Keratinocyte (primary cell): Measurements from ENCODE around the gene KRTAP10-7. TPM values are rescaled to one million over a fixed set of nuclear protein-coding genes. Genes with fewer than 3 reads are reported as not detected.

Source experiments
- DNase-seq: peaks from one replicate; pipeline ENCODE4 v3.0.0-alpha.2; 2011; ENCODE audit warnings: low read depth, missing footprints, low spot score
- FAIRE-seq: peaks from 2 replicates; lab custom pipeline; 2011; peaks lifted over from hg19 to GRCh38; lab: Jason Lieb, UNC
- H2AFZ ChIP-seq: 2 replicates; pipeline ENCODE4 v1.6.0; 2012; ENCODE audit warnings: low read length, control low read depth, inconsistent platforms; ENCODE audit not compliant: control insufficient read depth
- H3K27ac ChIP-seq: 2 replicates; pipeline ENCODE4 v1.5.1; 2011; ENCODE audit warnings: low read length; ENCODE audit not compliant: control insufficient read depth, insufficient read depth
- H3K27me3 ChIP-seq: 3 replicates; pipeline ENCODE4 v1.6.0; 2011; ENCODE audit warnings: low read length; ENCODE audit not compliant: control insufficient read depth, insufficient read depth; ENCODE audit errors: extremely low read depth
- H3K36me3 ChIP-seq, 2 experiments: 2 replicates in 1 of 2; 3 replicates in 1 of 2; pipeline ENCODE4 v1.5.1; 2011; ENCODE audit warnings: low read length in 2 of 2, mild to moderate bottlenecking in 1 of 2; ENCODE audit not compliant: control insufficient read depth in 2 of 2, insufficient read depth in 2 of 2; ENCODE audit errors: extremely low read depth in 1 of 2
- H3K4me1 ChIP-seq: 3 replicates; pipeline ENCODE4 v1.5.1; 2011; ENCODE audit warnings: low read length; ENCODE audit not compliant: control insufficient read depth, insufficient read depth; ENCODE audit errors: extremely low read depth
- H3K4me2 ChIP-seq: 3 replicates; pipeline ENCODE4 v1.6.0; 2011; ENCODE audit warnings: low read depth, low read length; ENCODE audit not compliant: control insufficient read depth, insufficient read depth; ENCODE audit errors: extremely low read depth
- H3K4me3 ChIP-seq, 3 experiments: fragments of 200-600 bp in 1 of 3; sonication (generic) in 1 of 3; 2 replicates in 2 of 3; 3 replicates in 1 of 3; pipeline ENCODE4 v1.5.1; 2011 to 2016; ENCODE audit warnings: low read length in 3 of 3, mild to moderate bottlenecking in 3 of 3, control low read depth in 2 of 3, inconsistent platforms in 1 of 3, low read depth in 1 of 3, mixed read lengths in 1 of 3, mixed run types in 1 of 3, moderate library complexity in 1 of 3; ENCODE audit not compliant: control insufficient read depth in 2 of 3, insufficient read depth in 2 of 3; ENCODE audit errors: extremely low read depth in 1 of 3
- H3K79me2 ChIP-seq: 2 replicates; pipeline ENCODE4 v1.6.0; 2012; ENCODE audit warnings: low read length; ENCODE audit not compliant: control insufficient read depth, insufficient read depth
- H3K9ac ChIP-seq: 3 replicates; pipeline ENCODE4 v1.6.0; 2011; ENCODE audit warnings: low read length; ENCODE audit not compliant: control insufficient read depth, insufficient read depth; ENCODE audit errors: extremely low read depth
- H3K9me1 ChIP-seq: 3 replicates; pipeline ENCODE4 v1.6.0; 2011; ENCODE audit warnings: low read length; ENCODE audit not compliant: control insufficient read depth, insufficient read depth; ENCODE audit errors: extremely low read depth
- H3K9me3 ChIP-seq: 2 replicates; pipeline ENCODE4 v1.5.1; 2012; ENCODE audit warnings: low read depth, low read length; ENCODE audit not compliant: control insufficient read depth
- H4K20me1 ChIP-seq: 3 replicates; pipeline ENCODE4 v1.6.0; 2011; ENCODE audit warnings: low read length; ENCODE audit not compliant: control insufficient read depth, insufficient read depth; ENCODE audit errors: extremely low read depth
- CTCF ChIP-seq, 3 experiments: IDR thresholded peaks in 1 of 3; conservative IDR thresholded peaks in 1 of 3; optimal IDR thresholded peaks in 1 of 3; 2 replicates in 2 of 3; 3 replicates in 1 of 3; pipeline versions ENCODE3 to v1.5.1; 2011; ENCODE audit warnings: low read length in 3 of 3, mild to moderate bottlenecking in 3 of 3, moderate library complexity in 2 of 3, control low read depth in 1 of 3, inconsistent platforms in 1 of 3; ENCODE audit not compliant: insufficient read depth in 2 of 3; ENCODE audit errors: extremely low read depth in 1 of 3
- EZH2 ChIP-seq: IDR thresholded peaks from one replicate; pipeline ENCODE4 v1.6.1; 2012; ENCODE audit warnings: inconsistent platforms, mild to moderate bottlenecking, low read length, moderate library complexity
- dilution Hi-C: fragments of 300-500 bp; cut with MboI; formaldehyde crosslinking; loops from one replicate; pipeline ENCODE4 v1.7.0; 2020; ENCODE audit warnings: low sequenced_read_pairs; ENCODE audit not compliant: extremely low pct_ligation_motif_present
- polyA plus RNA-seq, 5 experiments: library from polyadenylated mRNA; depleted of rRNA in 3 of 5; stranded (reverse) in 3 of 5; stranded (forward) in 1 of 5; unstranded in 1 of 5; fragments of >200 nt; gene quantifications; 1 replicate in 1 of 5; 2 replicates in 3 of 5; 3 replicates in 1 of 5; pipeline versions ENCODE4 v1.2.1 to v1.2.3, GENCODE V29; 2011 to 2012; ENCODE audit warnings: missing spikeins in 2 of 5, low read depth in 1 of 5, low replicate concordance in 1 of 5

Gene KRTAP10-7
- polyA plus RNA-seq, 1 donor (not counting 4 experiments of a cell fraction or from before 2014, with no cell fraction given) = not detected

DNA sequence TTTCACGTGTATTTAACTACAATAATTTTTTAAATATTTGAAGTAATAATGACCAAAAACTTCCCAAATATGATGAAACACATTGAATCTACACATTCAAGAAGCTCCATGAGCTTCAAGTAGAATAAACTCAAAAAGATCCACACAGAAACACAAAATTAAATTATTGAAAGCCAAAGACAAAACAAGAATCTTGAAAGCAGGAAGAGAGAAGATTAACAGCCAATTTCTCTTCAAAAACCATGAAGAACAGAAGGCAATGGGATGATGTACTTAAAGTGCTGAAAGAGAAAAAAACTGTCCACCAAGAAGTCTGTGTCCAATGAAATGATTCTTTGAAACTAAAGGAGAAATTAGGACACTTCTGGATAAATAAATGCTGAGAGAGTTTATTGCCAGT lies 31.7 kb downstream of the KRTAP10-7 start:
- FAIRE-seq (no peak), DNase-seq (no peak)
- dilution Hi-C loops = no loop called here
- Histone ChIP-seq H3K9me1 (no peaks in the 10 kb centered on the region), H3K9ac (no peak overlapping the region), H3K79me2 (no peaks in the 10 kb centered on the region), H3K27me3 (no peaks in the 10 kb centered on the region), H3K4me2 (no peak overlapping the region), H2AFZ (no peak overlapping the region), H4K20me1 (no peaks in the 10 kb centered on the region), H3K4me1 (no peaks in the 10 kb centered on the region), H3K36me3 (no peaks in the 10 kb centered on the region), H3K9me3 (peaks cover 3% of the 10 kb centered on the region), H3K4me3 (no peak overlapping the region), H3K27ac (no peak overlapping the region)
- TF ChIP-seq EZH2 (no peak), CTCF (optimal IDR thresholded peaks at IDR 0.05 in 1 of 3, IDR thresholded peaks at IDR 0.05 in 1 of 3, conservative IDR thresholded peaks at IDR 0.05 in 1 of 3; ENCODE audit: extremely low read depth in 1 of 3, insufficient read depth in 2 of 3, low read length in 3 of 3) (no peak)

DNA sequence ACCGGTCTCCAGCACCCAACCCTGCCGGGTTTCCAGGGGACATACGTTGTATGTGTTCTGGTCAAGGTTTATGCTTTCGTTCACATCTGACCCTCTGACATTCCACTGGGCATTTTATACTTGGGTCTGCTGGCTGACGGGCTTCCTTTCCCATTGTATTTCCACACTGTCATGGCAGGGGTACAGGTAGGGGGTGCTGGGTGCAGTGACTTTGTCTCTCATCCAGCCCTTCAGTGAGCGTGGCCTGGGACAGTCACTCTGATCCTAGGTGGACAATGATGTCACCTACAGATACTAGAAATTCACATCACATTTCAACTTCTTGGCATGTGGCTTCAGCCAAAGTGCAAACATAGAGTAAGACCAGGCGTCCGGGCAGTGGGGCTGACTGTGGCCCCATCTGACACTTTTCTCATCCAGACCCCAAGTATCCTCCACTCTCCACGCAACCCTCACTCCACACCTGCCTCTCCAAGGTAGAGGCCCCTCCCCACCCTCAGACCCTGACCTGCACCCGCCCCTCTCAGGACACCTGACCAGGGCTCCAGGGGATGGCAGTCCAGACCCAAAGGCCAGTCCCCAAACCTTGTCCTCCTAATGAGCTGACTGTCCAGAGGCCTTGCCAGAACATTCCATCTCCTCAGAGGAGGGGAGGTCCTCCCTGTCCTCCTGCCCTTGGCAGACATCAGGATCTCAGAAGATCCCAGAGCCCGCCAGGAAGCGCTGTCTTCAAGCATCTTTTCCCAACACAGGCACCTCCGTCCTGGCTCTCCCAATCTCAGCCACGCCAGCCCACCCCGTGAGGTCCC lies 36.0 kb downstream of the KRTAP10-7 start:
- Histone ChIP-seq H3K9me3 (no peaks in the 10 kb centered on the region), H2AFZ (no peak overlapping the region), H3K4me2 (no peak overlapping the region), H3K36me3 (no peaks in the 10 kb centered on the region), H3K9me1 (no peaks in the 10 kb centered on the region), H3K4me1 (no peaks in the 10 kb centered on the region), H3K27ac (no peak overlapping the region), H3K79me2 (no peaks in the 10 kb centered on the region), H3K9ac (no peak overlapping the region), H3K4me3 (no peak overlapping the region), H4K20me1 (no peaks in the 10 kb centered on the region), H3K27me3 (no peaks in the 10 kb centered on the region)
- TF ChIP-seq EZH2 (no peak), CTCF (optimal IDR thresholded peaks at IDR 0.05 in 1 of 3, IDR thresholded peaks at IDR 0.05 in 1 of 3, conservative IDR thresholded peaks at IDR 0.05 in 1 of 3; ENCODE audit: extremely low read depth in 1 of 3, insufficient read depth in 2 of 3, low read length in 3 of 3) (no peak)
- FAIRE-seq (no peak), DNase-seq (no peak)
- dilution Hi-C loops = no loop called here
